Right cardiac atrium (tissue), 5 donors: Measurements from ENCODE around the gene XPA. TPM values are rescaled to one million over a fixed set of nuclear protein-coding genes. Genes with fewer than 3 reads are reported as not detected.
"Not testable (repeated sequence)": the region's sequence is repeated elsewhere in the genome, so short reads cannot be mapped to it uniquely, and the experiment has no call there.

Experiments used
- ATAC-seq, 2 donors: fragments of 200-7000 bp; cut with Tn5 transposase; one replicate each; pipeline versions ENCODE4 v1.8.0 to v1.9.1; 2020; ENCODE audit warnings: moderate library complexity in 2 of 2, mild to moderate bottlenecking in 1 of 2
- DNase-seq, 3 donors: peaks; one replicate each; pipeline ENCODE4 v3.0.0-alpha.2; 2020
- H3K27ac ChIP-seq: one replicate; pipeline ENCODE4 v1.5.1; 2013; ENCODE audit warnings: mild to moderate bottlenecking, low read length, control low read depth, moderate library complexity
- H3K27me3 ChIP-seq: one replicate; pipeline ENCODE4 v1.6.1; 2013; ENCODE audit not compliant: control insufficient read depth, insufficient read depth
- H3K4me1 ChIP-seq: one replicate; pipeline ENCODE4 v1.6.1; 2013; ENCODE audit warnings: low read length; ENCODE audit not compliant: control insufficient read depth, insufficient read depth
- H3K4me3 ChIP-seq: one replicate; pipeline ENCODE4 v1.5.1; 2013; ENCODE audit warnings: low read length, control low read depth
- H3K9me3 ChIP-seq: one replicate; pipeline ENCODE4 v1.6.1; 2013; ENCODE audit warnings: low read length; ENCODE audit not compliant: control insufficient read depth
- WGBS: extraction: QIAGEN DNeasy Blood & Tissue Kit; methylation state at CpG from one replicate; pipeline ENCODE4 v1.1.7; 2013; 5-methylcytosine and 5-hydroxymethylcytosine counted together
- intact Hi-C, 4 donors: fragments of 100-400 bp; cut with DNase I; formaldehyde crosslinking; loops; one replicate each; pipeline versions ENCODE4 v1.11.0 to v1.14.0; 2022 to 2023
- polyA plus RNA-seq: library from polyadenylated mRNA; stranded (reverse); fragments of 200-250 nt; gene quantifications from one replicate; pipeline ENCODE4 v1.2.3, GENCODE V29; 2013
- total RNA-seq, 4 donors: library from RNA; stranded (reverse); fragmentation: NEBNext Ultra II Directional; extraction: Animal tissue kit (Norgen Biotek cat#: 25700); gene quantifications; one replicate each; pipeline ENCODE4 v1.2.1, GENCODE V29; 2021
- donor health status: healthy with polysubstance abuse.
- donor health status: DM: no; HTN: yes; CAD: no.
- donor health status: DM: no; HTN: no; CAD: no.
- donor health status: DM: no; HTN: yes; CAD: no; lungs with severe emphysema.
- donor health status: DM: yes; HTN: yes; CAD: no.

XPA gene
- total and polyA plus RNA-seq, 5 donors = 7.1 to 10.7 (median 10.0) TPM

- H3K4me3 ChIP-seq = no peak overlapping the region
- ATAC-seq (peak; percentile 44 to 54), DNase-seq (no peak)
- no peaks in the 10 kb centered on the region for H3K4me1 ChIP-seq
- no peak overlapping the region for H3K27ac ChIP-seq
- H3K27me3 ChIP-seq = no peaks in the 10 kb centered on the region
- no peaks in the 10 kb centered on the region for H3K9me3 ChIP-seq
- intact Hi-C loops = no loop called here
- WGBS = 51% methylated on average over 11 of the region's 11 CpGs
These were observed 6.6 kb upstream of the XPA start for GRCh38 chr9:97703437-97704344.

GRCh38 chr9:97699824-97700223, 2.7 kb upstream of the XPA start:
- 86% methylated on average over 3 of the region's 3 CpGs for WGBS
- intact Hi-C loops, H3K27ac ChIP-seq, ATAC-seq, DNase-seq, H3K4me1 ChIP-seq, H3K9me3 ChIP-seq, H3K27me3 ChIP-seq, H3K4me3 ChIP-seq: not testable (repeated sequence)

GRCh38 chr9:97699281-97699680, 2.1 kb upstream of the XPA start:
- intact Hi-C loops, ATAC-seq: not testable (repeated sequence)
- WGBS = 67% methylated on average over 13 of the region's 13 CpGs

GRCh38 chr9:97698865-97699264, 1.7 kb upstream of the XPA start:
- WGBS = 95% methylated on average over 14 of the region's 14 CpGs
- DNase-seq (peak in 1 of 3 donors; percentile 67), ATAC-seq (no peak)
- Histone ChIP-seq H3K4me3 (no peak overlapping the region), H3K27me3 (no peaks in the 10 kb centered on the region), H3K27ac (no peak overlapping the region), H3K9me3 (no peaks in the 10 kb centered on the region), H3K4me1 (no peaks in the 10 kb centered on the region)
- intact Hi-C loops = no loop called here

More at GRCh38 chr9:97699281-97699680, 2.1 kb upstream of the XPA start:
- H3K27ac ChIP-seq, H3K27me3 ChIP-seq, H3K4me1 ChIP-seq, H3K9me3 ChIP-seq, H3K4me3 ChIP-seq: not testable (repeated sequence)
- DNase-seq = peak in 1 of 3 donors; percentile 40

- no peak overlapping the region for H3K4me3 ChIP-seq
- intact Hi-C loops = no loop called here
- 21% methylated on average over 1 of the region's 1 CpG for WGBS
- no peaks in the 10 kb centered on the region for H3K4me1 ChIP-seq
- no peaks in the 10 kb centered on the region for H3K9me3 ChIP-seq
- no peak for ATAC-seq
- H3K27me3 ChIP-seq = no peaks in the 10 kb centered on the region
- peak overlapping the region; percentile 84 for H3K27ac ChIP-seq
- no peak for DNase-seq
These were observed 697 bp upstream of the XPA start for GRCh38 chr9:97697837-97698236.

GRCh38 chr9:97695995-97696802, 941 bp downstream of the XPA start:
- no peak for ATAC-seq
- peak overlapping the region; percentile 68 for H3K4me3 ChIP-seq
- H3K27me3 ChIP-seq = no peaks in the 10 kb centered on the region
- no peaks in the 10 kb centered on the region for H3K9me3 ChIP-seq
- intact Hi-C loops = no loop called here
- WGBS = 11% methylated on average over 9 of the region's 9 CpGs
- no peak for DNase-seq
- H3K27ac ChIP-seq = peak overlapping the region; percentile 91
- no peaks in the 10 kb centered on the region for H3K4me1 ChIP-seq

GRCh38 chr9:97695390-97695789, 1.8 kb downstream of the XPA start:
- ATAC-seq (no peak), DNase-seq (no peak)
- peak overlapping the region; percentile 68 for H3K4me3 ChIP-seq
- no peaks in the 10 kb centered on the region for H3K9me3 ChIP-seq
- intact Hi-C loops = no loop called here
- H3K27ac ChIP-seq = no peak overlapping the region
- WGBS = 83% methylated on average over 3 of the region's 3 CpGs
- H3K27me3 ChIP-seq = no peaks in the 10 kb centered on the region
- no peaks in the 10 kb centered on the region for H3K4me1 ChIP-seq

GRCh38 chr9:97694769-97695168, 2.4 kb downstream of the XPA start:
- intact Hi-C loops = no loop called here
- no peaks in the 10 kb centered on the region for H3K9me3 ChIP-seq
- H3K4me3 ChIP-seq = no peak overlapping the region

GRCh38 chr9:97689401-97690180, 7.5 kb downstream of the XPA start:
- Histone ChIP-seq H3K4me3 (no peak overlapping the region), H3K27ac (peak overlapping the region; percentile 52), H3K4me1 (peaks cover 2% of the 10 kb centered on the region), H3K9me3 (no peaks in the 10 kb centered on the region), H3K27me3 (no peaks in the 10 kb centered on the region)
- ATAC-seq (no peak), DNase-seq (no peak)
- WGBS = 52% methylated on average over 4 of the region's 4 CpGs
- intact Hi-C loops = no loop called here

More at GRCh38 chr9:97694769-97695168, 2.4 kb downstream of the XPA start:
- H3K27ac ChIP-seq = no peak overlapping the region
- H3K27me3 ChIP-seq = no peaks in the 10 kb centered on the region
- no peak for DNase-seq
- 94% methylated on average over 7 of the region's 7 CpGs for WGBS
- peaks cover 2% of the 10 kb centered on the region for H3K4me1 ChIP-seq
- ATAC-seq = no peak

GRCh38 chr9:97688654-97689053, 8.5 kb downstream of the XPA start:
- 60% methylated on average over 1 of the region's 1 CpG for WGBS
- Histone ChIP-seq H3K4me1 (peaks cover 2% of the 10 kb centered on the region), H3K27me3 (no peaks in the 10 kb centered on the region), H3K27ac (no peak overlapping the region), H3K9me3 (no peaks in the 10 kb centered on the region), H3K4me3 (no peak overlapping the region)
- ATAC-seq (peak in 1 of 2 donors; percentile 15), DNase-seq (no peak)
- intact Hi-C loops = no loop called here
